RWPE1 (cell line): ENCODE measurements around the gene CALN1.

ENCODE experiments used
- CTCF ChIA-PET: fragments of 350-600 bp; sonication (Branson Sonifier 250); formaldehyde crosslinking; extraction: SDS; loops from one replicate; lab custom pipeline; 2021; lab: Yijun Ruan, JAX
- POLR2A ChIA-PET: fragments of 400-600 bp; formaldehyde crosslinking; extraction: SDS; loops from one replicate; lab custom pipeline; 2020; ENCODE audit warnings: antibody characterized with exemption; ENCODE audit not compliant: low non-redundant PET; lab: Yijun Ruan, JAX
- DNase-seq: peaks from one replicate; pipeline ENCODE4 v3.0.0; 2012; ENCODE audit warnings: low spot score
- H3K27ac ChIP-seq: fragments of 450-650 bp; 2 replicates; pipeline ENCODE4 v1.5.1; 2017
- TF ChIP-seq, protein P1 (sequence below): fragments of 450-650 bp; conservative IDR thresholded peaks from 2 replicates; pipeline ENCODE4 v1.5.1; 2017; ENCODE audit warnings: low read depth, mild to moderate bottlenecking

CALN1 gene

DNA sequence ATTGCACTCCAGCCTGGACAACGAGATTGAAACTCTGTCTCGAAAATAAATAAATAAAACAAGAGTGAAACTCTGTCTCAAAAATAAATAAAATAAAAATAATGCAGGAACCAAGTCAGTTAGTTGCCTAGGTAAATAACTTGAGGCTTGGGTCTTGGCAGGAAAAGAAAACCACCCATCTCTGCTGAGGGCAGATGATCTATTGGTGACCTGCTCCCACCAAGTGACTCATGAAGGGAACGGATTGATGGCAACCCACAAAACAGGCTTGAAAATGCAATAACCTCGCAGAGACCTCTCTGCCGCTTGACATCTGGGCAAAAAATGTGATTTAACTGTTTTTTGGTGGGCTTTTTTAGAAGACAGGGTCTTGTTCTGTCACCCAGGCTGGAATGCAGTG, 86.6 kb downstream of the CALN1 start:
- DNase-seq = no peak
- no peak overlapping the region for H3K27ac ChIP-seq
- TF ChIP-seq, protein P1, sequence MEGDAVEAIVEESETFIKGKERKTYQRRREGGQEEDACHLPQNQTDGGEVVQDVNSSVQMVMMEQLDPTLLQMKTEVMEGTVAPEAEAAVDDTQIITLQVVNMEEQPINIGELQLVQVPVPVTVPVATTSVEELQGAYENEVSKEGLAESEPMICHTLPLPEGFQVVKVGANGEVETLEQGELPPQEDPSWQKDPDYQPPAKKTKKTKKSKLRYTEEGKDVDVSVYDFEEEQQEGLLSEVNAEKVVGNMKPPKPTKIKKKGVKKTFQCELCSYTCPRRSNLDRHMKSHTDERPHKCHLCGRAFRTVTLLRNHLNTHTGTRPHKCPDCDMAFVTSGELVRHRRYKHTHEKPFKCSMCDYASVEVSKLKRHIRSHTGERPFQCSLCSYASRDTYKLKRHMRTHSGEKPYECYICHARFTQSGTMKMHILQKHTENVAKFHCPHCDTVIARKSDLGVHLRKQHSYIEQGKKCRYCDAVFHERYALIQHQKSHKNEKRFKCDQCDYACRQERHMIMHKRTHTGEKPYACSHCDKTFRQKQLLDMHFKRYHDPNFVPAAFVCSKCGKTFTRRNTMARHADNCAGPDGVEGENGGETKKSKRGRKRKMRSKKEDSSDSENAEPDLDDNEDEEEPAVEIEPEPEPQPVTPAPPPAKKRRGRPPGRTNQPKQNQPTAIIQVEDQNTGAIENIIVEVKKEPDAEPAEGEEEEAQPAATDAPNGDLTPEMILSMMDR = no peak
- POLR2A ChIA-PET = no interaction called here
- CTCF ChIA-PET = no interaction called here

GRCh38 chr7:72321637-72322036, 90.5 kb downstream of the CALN1 start:
- TF ChIP-seq, protein P1 = no peak
- no peak overlapping the region for H3K27ac ChIP-seq
- ChIA-PET POLR2A (interaction anchor here (0.6 kb wide), 1 partner anchor 258 kb away, joined by 3 read pairs; no protein-coding TSS in a partner anchor), CTCF (no interaction called here)
- DNase-seq = no peak

DNA sequence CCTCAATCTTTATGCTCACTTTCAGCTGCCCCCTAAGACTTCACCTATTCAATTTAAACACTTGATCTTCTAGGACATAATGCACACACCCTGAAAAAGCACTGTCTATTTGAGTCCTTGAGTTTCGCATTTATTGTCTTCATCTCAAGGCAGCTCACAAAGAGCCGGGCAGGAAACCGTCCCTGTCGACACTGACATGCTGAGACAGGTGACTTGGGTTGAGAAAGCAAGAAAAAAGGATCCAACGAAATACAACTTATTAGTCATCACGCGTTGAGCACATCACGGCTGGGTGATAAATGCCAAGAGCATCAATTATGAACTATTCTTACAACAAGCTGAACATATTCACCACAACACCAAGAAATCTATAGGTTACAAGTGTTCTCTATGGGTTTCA, 91.1 kb downstream of the CALN1 start:
- peak; percentile 49 for DNase-seq
- POLR2A ChIA-PET = interaction anchor here (0.6 to 0.7 kb wide), 2 partner anchors 18 to 258 kb away, joined by 3 to 12 read pairs; no protein-coding TSS in a partner anchor
- TF ChIP-seq, protein P1 = no peak
- CTCF ChIA-PET = interaction anchor here (0.6 to 1.3 kb wide), 4 partner anchors 14 to 97 kb away, joined by 3 to 5 read pairs (median 4); no protein-coding TSS in a partner anchor
- H3K27ac ChIP-seq = no peak overlapping the region

DNA sequence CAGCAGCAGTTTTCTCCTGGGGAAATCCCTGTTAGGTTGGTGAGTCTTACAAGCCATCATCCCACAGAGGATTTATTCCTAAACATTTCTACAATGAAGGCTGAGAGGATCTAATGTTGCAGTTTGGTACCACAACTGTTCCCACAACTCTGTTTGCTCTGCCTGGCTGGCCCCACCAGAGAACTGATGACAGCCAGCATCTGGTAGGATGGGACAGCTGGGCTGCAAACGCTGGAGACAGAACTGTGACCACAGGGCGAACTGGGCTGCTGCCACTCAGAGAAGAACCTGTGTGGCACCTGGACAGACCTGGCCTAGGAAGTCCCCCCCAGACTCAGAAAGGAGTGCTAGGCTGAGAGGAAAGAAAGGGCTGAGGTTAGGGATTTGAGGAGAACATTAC, 94.8 kb downstream of the CALN1 start:
- no peak overlapping the region for H3K27ac ChIP-seq
- TF ChIP-seq, protein P1 = no peak
- DNase-seq = no peak
- ChIA-PET POLR2A (no interaction called here), CTCF (no interaction called here)

DNA sequence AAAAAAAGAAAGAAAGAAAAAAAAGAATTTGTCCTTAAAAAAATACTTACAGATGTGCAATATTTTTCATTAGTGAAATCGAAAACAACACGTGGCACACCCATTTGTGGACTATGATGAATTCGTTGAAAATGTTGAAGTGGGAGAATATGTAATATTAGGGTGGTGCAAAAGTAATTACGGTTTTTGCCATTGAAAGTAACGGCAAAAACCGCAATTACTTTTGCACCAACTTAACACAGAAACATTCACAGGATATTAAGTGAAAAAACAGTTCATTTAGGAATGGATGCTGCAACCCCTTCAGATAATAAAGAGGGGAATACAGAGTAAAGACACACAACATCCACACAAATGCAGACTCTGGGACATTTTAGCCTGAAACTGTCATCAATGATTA, 96.0 kb downstream of the CALN1 start:
- H3K27ac ChIP-seq = no peak overlapping the region
- POLR2A ChIA-PET = no interaction called here
- no peak for DNase-seq
- CTCF ChIA-PET = no interaction called here
- TF ChIP-seq, protein P1 = no peak

DNA sequence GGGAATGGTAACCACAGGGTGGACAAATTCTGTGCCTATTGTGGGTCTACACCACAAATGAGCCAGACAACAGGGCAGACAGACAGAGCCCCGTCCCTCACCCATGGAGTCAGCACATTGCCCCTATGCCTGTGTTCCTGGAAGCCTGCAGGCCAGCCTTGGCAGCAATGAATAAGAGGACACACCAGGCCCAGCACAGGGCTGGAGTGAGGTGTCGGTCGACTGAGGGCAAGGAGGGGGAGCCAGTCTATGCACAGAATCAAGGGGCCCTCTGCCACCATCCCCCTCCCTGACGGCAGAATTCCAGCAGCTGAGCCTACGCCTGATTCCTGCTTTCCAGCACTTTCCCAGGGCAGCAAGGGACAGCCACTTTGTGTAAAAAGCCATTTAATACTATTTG, 98.2 kb downstream of the CALN1 start:
- DNase-seq = no peak
- ChIA-PET POLR2A (no interaction called here), CTCF (interaction anchor here (0.6 kb wide), 1 partner anchor 562 kb away, joined by 3 read pairs; no protein-coding TSS in a partner anchor)
- H3K27ac ChIP-seq = no peak overlapping the region
- TF ChIP-seq, protein P1 = no peak
